ENCODE results near the gene BRINP3.

The BRINP3 gene

GRCh38 chr1:190098107-190098506, 379.6 kb downstream of the BRINP3 start:
- DNase-seq, result no peak

GRCh38 chr1:190095596-190095995, 382.1 kb downstream of the BRINP3 start:
- DNase-seq, result no peak

GRCh38 chr1:190084552-190084951, 393.1 kb downstream of the BRINP3 start:
- DNase-seq, result no peak

GRCh38 chr1:190068304-190068703, 409.4 kb downstream of the BRINP3 start:
- no peak for DNase-seq

- DNase-seq, result no peak
Measured at GRCh38 chr1:190067592-190067991, 410.1 kb downstream of the BRINP3 start.

GRCh38 chr1:190066011-190066410, 411.7 kb downstream of the BRINP3 start:
- no peak for DNase-seq

- no peak for DNase-seq
Measured at GRCh38 chr1:190049314-190049713, 428.4 kb downstream of the BRINP3 start.
